Measurements from ENCODE around the gene NBAS. TPM values are rescaled to one million over a fixed set of nuclear protein-coding genes. Genes with fewer than 3 reads are reported as not detected.

NBAS gene
- total RNA-seq, 1 experiment from 2014 or later, result 46.4 TPM

GRCh38 chr2:15603948-15604347 lies 42.8 kb upstream of the NBAS start:
- peaks cover 99% of the 10 kb centered on the region for H3K36me3 Mint-ChIP-seq (ENCODE audit: insufficient read depth, unreplicated experiment)
- no peak overlapping the region for H3K27ac Mint-ChIP-seq (ENCODE audit: low read depth, unreplicated experiment)
- TF ChIP-seq CTCF (IDR thresholded peaks at IDR 0.05; ENCODE audit: unreplicated experiment), result no peak
- no peaks in the 10 kb centered on the region for H3K27me3 Mint-ChIP-seq (ENCODE audit: insufficient read depth, unreplicated experiment)
- BruUV-seq (replicated peaks), result no TSS peak
- DNase-seq (ENCODE audit: unreplicated experiment), result no peak
- ChIA-PET POLR2A (no interaction called here), CTCF (no interaction called here)
- intact Hi-C loops (cut with micrococcal nuclease), result no loop called here
- H3K9me3 Mint-ChIP-seq (ENCODE audit: unreplicated experiment), result no peaks in the 10 kb centered on the region
- H3K4me1 Mint-ChIP-seq (ENCODE audit: insufficient read depth, unreplicated experiment), result no peaks in the 10 kb centered on the region
- no peak overlapping the region for H3K4me3 Mint-ChIP-seq (ENCODE audit: unreplicated experiment)

- Mint-ChIP-seq H3K9me3 (ENCODE audit: unreplicated experiment) (no peaks in the 10 kb centered on the region), H3K4me1 (ENCODE audit: insufficient read depth, unreplicated experiment) (no peaks in the 10 kb centered on the region), H3K27ac (ENCODE audit: low read depth, unreplicated experiment) (peak overlapping the region; percentile 40), H3K4me3 (ENCODE audit: unreplicated experiment) (no peak overlapping the region), H3K36me3 (ENCODE audit: insufficient read depth, unreplicated experiment) (peaks cover 99% of the 10 kb centered on the region), H3K27me3 (ENCODE audit: insufficient read depth, unreplicated experiment) (no peaks in the 10 kb centered on the region)
- BruUV-seq (replicated peaks), result no TSS peak
- DNase-seq (ENCODE audit: unreplicated experiment), result no peak
- no peak for TF ChIP-seq CTCF (IDR thresholded peaks at IDR 0.05; ENCODE audit: unreplicated experiment)
- ChIA-PET CTCF (interaction anchor here (0.6 kb wide), 1 partner anchor 34 kb away, joined by 5 read pairs; no protein-coding TSS in a partner anchor), POLR2A (no interaction called here)
- intact Hi-C loops (cut with micrococcal nuclease), result no loop called here
Observed at GRCh38 chr2:15603044-15603765, 42.1 kb upstream of the NBAS start.

- no peaks in the 10 kb centered on the region for H3K9me3 Mint-ChIP-seq (ENCODE audit: unreplicated experiment)
- intact Hi-C loops (cut with micrococcal nuclease), result no loop called here
- no peaks in the 10 kb centered on the region for H3K4me1 Mint-ChIP-seq (ENCODE audit: insufficient read depth, unreplicated experiment)
- DNase-seq (ENCODE audit: unreplicated experiment), result no peak
- peak overlapping the region; percentile 40 for H3K27ac Mint-ChIP-seq (ENCODE audit: low read depth, unreplicated experiment)
- BruUV-seq (replicated peaks), result no TSS peak
- no peak for TF ChIP-seq CTCF (IDR thresholded peaks at IDR 0.05; ENCODE audit: unreplicated experiment)
- POLR2A ChIA-PET, result interaction anchor here (2.5 kb wide), 1 partner anchor 12 kb away, joined by 9 read pairs; no protein-coding TSS in a partner anchor
- CTCF ChIA-PET, result interaction anchor here (0.6 kb wide), 1 partner anchor 403 kb away, joined by 3 read pairs; no protein-coding TSS in a partner anchor
- H3K27me3 Mint-ChIP-seq (ENCODE audit: insufficient read depth, unreplicated experiment), result no peaks in the 10 kb centered on the region
- H3K4me3 Mint-ChIP-seq (ENCODE audit: unreplicated experiment), result no peak overlapping the region
- peaks cover 99% of the 10 kb centered on the region for H3K36me3 Mint-ChIP-seq (ENCODE audit: insufficient read depth, unreplicated experiment)
Observed at GRCh38 chr2:15602393-15602792, 41.3 kb upstream of the NBAS start.

GRCh38 chr2:15601681-15602080 lies 40.5 kb upstream of the NBAS start:
- Mint-ChIP-seq H3K4me3 (ENCODE audit: unreplicated experiment) (no peak overlapping the region), H3K27ac (ENCODE audit: low read depth, unreplicated experiment) (no peak overlapping the region), H3K4me1 (ENCODE audit: insufficient read depth, unreplicated experiment) (no peaks in the 10 kb centered on the region), H3K36me3 (ENCODE audit: insufficient read depth, unreplicated experiment) (peaks cover 99% of the 10 kb centered on the region), H3K9me3 (ENCODE audit: unreplicated experiment) (no peaks in the 10 kb centered on the region), H3K27me3 (ENCODE audit: insufficient read depth, unreplicated experiment) (no peaks in the 10 kb centered on the region)
- no TSS peak for BruUV-seq (replicated peaks)
- ChIA-PET CTCF (interaction anchor here (0.8 kb wide), 1 partner anchor 9 kb away, joined by 3 read pairs; no protein-coding TSS in a partner anchor), POLR2A (interaction anchor here (1.9 to 2.5 kb wide), 3 partner anchors 7 to 12 kb away, joined by 6 to 9 read pairs (median 9); partner anchors contain the start of gene DDX1)
- DNase-seq (ENCODE audit: unreplicated experiment), result no peak
- intact Hi-C loops (cut with micrococcal nuclease), result no loop called here
- TF ChIP-seq CTCF (IDR thresholded peaks at IDR 0.05; ENCODE audit: unreplicated experiment), result no peak

Data from MCF 10A (cell line).